Measurements from ENCODE around the gene PTPRT.
A peak's percentile ranks its signal among the peaks of the same experiment; 100 is the strongest.
"Not testable (repeated sequence)": the region's sequence is repeated elsewhere in the genome, so short reads cannot be mapped to it uniquely, and the experiment has no call there.

Gene PTPRT

GRCh38 chr20:42900764-42901163 is 288.9 kb downstream of the PTPRT start:
- DNase-seq, result not testable (repeated sequence)

DNA sequence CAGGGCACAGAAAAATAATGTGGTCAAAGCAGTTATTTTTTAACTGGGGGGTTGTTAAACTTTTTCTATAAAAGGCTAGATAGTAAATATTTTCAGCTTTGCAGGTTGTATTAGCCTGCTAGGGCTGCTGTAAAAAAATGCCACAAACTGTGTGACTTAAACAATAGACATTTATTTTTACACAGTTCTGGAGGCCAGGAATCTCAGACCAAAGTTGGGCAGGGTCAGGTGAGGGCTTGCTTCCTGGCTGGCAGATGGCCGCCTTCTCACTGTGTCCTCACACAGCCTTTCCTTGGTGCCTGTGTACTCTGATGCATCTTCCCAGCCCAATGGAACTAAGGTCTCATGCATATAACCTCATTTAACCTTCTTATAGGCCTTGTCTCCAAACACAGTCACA is 294.7 kb downstream of the PTPRT start:
- no peak for DNase-seq

DNA sequence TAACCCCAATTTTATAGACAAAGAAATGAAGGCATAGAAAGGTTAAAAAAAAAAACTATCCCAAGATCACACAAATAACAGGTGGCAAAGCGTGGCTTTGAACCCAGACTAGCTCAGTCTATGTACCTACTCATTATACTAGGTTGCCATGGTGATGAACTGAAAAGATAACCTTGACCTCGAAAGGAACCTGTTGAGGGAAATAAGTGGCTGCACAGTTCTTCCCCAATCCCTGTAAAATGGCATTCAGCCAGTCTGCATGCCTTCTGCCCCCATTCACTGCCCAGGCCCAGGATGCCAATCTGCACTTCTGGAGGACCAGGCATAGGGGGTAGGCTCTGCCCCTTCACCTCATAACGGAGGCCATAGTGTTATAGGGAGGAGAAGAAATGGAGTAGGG is 295.2 kb downstream of the PTPRT start:
- DNase-seq, result no peak

DNA sequence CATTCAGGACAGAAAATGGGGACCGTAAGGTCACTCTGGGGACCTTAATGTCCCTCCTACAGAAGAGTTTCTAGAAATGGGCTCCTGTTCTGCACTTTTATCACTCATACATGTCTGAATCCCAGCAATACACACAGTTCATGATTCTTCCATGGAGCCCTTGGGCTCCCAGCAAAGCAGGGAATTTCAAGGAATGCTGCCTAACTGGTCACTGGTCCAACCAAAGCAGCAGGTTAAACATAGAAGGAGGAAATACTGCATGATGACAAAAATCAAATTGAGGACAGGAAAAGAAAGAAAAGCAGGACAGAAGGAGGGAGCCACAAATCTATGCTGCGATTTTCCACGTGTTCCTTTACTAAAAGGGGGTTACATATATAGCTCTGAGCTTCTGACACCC is 300.2 kb downstream of the PTPRT start:
- DNase-seq, result no peak

DNA sequence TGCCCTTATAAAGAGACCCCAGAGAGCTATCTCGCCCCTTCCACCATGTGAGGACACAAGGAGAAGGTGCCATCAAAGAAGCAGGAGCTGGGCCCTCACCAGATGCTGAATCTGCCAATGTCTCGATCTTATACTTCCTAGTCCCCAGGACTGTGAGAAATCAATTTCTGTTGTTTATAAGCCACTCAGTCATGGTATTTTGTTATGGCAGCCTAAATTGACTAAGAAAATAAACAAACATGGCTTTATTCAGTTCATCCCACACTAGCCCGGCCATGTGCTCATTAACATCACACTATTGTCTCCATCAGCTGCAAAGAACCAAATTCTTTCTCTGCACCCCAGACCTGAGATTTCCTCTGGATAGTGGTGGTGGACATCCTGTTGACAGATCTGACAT is 302.4 kb downstream of the PTPRT start:
- DNase-seq, result no peak

DNA sequence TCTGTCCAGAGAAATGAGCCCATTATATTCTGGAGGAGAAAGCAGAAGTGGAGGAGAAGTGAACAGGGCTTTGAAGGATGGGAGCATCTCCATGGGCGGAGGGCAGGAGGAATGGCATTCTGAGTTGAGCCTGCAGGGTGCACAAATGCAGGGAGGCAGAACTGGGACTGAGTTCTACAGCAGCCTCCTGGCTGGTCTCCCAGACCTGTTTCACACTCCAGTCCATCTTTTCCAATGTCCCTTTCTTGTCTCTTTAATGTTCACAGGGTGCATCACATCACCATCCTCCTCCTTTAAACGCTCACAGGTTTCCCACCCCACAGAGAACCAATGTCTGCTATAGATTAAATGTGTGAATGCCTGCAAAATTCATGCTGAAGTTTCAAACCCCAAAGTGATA is 302.9 kb downstream of the PTPRT start:
- DNase-seq, result no peak

DNA sequence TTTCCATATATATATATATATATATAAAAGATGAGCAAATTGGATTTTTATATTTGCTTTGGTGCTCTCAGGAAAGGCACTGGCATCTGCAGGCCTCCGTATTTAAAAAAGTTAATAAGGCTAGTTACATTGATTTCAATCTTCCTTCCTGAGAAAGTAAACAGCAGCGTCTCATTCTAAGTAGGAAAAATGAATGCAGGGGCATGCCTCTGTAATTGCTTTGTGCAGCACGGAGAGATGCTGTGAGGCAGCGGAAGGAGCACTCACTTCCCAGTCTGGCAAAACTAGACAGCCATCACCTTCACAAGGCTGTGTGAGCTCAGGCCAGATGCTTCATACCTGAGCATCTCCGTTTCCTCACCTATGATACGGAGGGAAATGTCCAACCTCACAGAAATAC is 303.7 kb downstream of the PTPRT start:
- DNase-seq, result no peak

DNA sequence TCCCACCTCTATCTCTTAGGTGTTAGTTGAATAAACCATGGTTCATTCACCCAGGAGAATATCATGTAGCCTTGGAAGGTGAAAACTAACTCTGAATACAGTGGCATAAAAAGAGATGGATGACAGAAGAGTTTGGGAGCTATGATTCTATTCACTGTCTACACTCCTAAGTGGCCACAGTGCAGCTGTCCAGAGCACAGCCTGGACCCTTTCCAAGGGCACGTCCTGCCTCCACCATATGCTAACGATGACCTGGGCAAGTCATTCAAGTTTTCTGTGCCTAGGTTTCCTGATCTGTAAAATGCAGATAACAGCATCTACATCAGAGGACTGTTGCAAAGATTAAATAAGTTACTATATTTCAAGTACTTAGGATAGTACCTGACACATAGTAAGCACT is 314.1 kb downstream of the PTPRT start:
- DNase-seq, result no peak

DNA sequence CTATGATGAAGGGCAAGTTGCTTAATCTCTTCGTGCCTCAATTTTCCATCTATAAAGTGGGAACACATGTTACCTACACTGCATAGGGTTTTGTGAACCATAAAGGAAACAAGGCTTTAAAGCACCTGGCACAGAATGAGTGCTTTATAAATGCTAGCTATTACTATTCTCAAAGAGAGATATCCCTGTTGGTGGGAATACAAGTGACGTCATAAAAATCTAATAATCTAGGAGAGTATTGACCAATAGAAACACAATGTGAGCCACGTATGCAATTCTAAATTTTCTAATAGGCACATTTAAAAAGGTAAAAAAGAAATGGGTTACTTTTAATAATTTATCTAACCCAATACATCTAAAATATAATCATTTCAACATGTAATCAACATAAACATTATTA is 316.4 kb downstream of the PTPRT start:
- DNase-seq, result no peak

DNA sequence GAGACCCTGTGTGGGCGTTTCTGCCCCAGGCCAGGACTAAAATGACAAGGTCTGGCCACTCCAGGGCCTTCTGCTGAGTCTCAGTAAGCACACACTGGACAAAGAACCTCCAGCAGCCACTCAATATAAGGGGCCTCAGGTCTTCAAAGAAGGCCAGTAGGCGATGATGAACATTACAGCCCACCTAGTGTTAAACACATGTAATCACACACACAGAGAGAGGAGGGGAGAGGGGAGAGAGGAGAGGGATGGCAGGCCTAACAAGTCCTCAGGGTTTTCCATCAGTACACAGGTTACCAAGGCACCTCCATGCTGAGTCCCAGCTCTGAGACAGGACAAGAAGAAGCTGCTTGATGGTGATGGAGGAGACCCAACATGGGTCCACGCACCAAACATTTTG is 325.6 kb downstream of the PTPRT start:
- DNase-seq, result no peak

DNA sequence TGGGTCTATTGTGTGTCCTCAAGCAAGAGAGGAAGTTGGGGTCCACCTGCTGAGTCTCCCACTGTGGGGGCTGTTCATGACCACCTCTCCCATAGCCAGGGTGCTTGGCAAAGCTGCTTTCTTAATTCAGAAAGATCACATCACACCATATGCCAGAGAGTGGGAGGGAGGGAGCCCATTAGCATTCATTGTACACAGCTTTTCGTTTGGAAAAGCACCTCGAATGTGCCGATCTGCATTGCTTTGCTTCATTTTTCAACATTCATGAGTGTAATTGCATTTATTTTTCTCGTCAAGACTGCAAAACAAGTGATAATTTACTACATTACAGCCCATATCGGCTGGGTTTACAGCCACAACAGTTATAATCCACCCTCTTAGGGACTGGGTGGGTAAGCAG is 327.3 kb downstream of the PTPRT start:
- no peak for DNase-seq

- DNase-seq, result no peak
Measured at GRCh38 chr20:42857446-42857845, 332.3 kb downstream of the PTPRT start.

GRCh38 chr20:42855896-42856295 is 333.8 kb downstream of the PTPRT start:
- DNase-seq, result no peak

DNA sequence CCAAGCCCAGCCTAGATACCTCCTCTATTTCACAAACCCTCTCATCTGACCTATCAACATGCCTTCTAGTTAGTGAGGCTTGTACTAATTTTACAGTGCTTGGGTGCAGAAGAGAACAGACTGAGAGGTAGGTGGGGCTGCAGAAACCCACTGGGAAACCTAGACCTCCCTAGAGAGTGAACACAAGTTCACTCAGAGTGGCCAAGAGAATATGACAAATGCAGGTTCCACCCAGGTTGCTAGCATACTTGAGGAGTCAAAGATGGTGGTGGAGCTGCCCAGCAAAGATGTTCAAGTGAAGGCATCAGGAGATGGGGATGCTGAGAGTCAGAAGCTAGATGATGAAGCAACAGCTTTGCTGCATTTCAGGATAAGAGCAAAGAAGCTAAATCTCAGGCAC is 337.0 kb downstream of the PTPRT start:
- no peak for DNase-seq

DNA sequence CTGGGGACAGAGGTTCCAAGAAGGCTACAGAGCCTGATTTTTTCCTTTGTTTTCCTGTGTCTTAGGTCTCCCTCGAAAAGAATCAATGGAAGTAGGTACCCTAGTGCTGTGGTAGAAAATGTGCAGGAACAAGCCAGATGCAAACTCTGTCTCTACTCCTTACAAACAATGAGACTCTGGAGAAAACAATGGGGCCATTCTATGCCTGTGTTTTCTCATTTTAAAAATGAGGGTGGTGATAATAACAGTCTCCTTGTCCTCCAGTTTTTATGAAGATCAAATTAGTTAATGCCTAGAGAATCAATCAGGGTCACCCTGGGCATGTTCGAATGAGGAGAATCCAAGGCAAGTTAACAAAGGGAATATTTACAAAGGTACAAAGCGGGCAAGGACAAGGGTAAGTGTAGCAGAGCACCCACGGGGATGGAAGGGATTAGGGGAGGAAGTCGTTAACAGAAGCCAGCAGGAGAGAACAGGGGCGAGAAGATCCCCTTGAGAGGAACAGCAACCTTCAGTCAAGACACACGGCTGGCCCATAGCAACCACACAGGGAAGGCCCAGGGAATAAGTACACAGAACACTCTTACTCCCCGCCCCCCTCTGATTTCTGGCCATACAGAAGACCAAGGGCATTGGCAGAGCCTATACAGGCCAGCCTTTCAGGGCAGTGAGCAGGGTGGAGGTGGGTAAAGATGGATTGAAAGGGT is 342.8 kb downstream of the PTPRT start:
- no peak for DNase-seq

DNA sequence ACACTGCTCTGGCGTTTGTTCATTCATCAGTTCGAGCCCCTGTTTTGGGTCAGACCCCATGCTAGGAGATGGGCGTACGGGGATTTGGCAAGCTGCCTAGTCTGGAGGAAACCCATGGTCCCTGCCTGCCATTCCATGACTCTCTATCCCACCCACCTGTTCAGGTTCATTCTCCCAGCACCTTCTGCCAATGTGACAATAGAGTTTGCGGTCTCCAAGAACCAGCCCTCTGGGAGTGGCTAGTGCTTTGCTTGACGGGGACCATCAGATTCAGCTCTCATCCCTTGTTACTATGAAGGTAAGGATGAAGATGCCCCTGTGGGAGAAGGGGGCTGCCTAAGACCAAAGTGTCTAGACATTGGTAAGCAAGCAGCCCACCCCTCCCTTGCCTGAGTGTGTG is 345.0 kb downstream of the PTPRT start:
- no peak for DNase-seq

- DNase-seq, result no peak
Measured at GRCh38 chr20:42837456-42837855, 352.2 kb downstream of the PTPRT start.

GRCh38 chr20:42836339-42836738 is 353.4 kb downstream of the PTPRT start:
- DNase-seq, result no peak

- no peak for DNase-seq
Measured at GRCh38 chr20:42807876-42808275, 381.8 kb downstream of the PTPRT start.

- DNase-seq, result no peak
Measured at GRCh38 chr20:42795111-42795695, 394.5 kb downstream of the PTPRT start.

DNA sequence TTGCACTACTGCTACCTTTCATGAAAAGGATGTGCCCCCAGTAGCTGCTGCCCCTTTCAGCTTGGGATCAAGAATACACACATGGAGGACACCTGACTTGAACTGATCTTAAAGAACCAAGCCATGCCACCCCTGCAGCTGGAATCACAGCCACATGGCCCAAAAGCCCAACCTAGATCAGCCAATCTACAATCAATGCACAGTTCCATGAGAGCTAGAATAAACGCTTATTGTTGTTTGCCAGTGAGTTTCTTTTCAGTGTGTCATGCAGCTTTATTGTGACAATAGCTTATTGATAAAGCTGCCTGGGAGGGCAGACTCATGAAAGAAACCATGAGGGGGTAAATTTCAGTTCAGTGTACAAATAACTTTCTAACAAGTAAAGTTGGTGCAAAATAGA is 397.7 kb downstream of the PTPRT start:
- DNase-seq, result no peak

- DNase-seq, result peak; percentile 33
Measured at GRCh38 chr20:42790111-42790510, 399.6 kb downstream of the PTPRT start.

GRCh38 chr20:42788707-42789106 is 401.0 kb downstream of the PTPRT start:
- no peak for DNase-seq

GRCh38 chr20:42785041-42785440 is 404.7 kb downstream of the PTPRT start:
- no peak for DNase-seq

- DNase-seq, result no peak
Measured at GRCh38 chr20:42779216-42779615, 410.5 kb downstream of the PTPRT start.
